Stomach (tissue), 4 donors: ENCODE results near the gene OSCAR.
"Not testable (repeated sequence)": the region's sequence is repeated elsewhere in the genome, so short reads cannot be mapped to it uniquely, and the experiment has no call there.

Experiments used
- CTCF ChIP-seq, 7 experiments: fragments of 450-650 bp in 4 of 7; fragments of 200-600 bp in 3 of 7; sonication (generic) in 3 of 7; IDR thresholded peaks; one replicate each; pipeline ENCODE4 v1.5.1; 2016 to 2019; ENCODE audit warnings: antibody characterized with exemption in 7 of 7, control low read depth in 2 of 7, mild to moderate bottlenecking in 1 of 7
- POLR2A ChIP-seq, 4 donors: fragments of 450-650 bp; IDR thresholded peaks; one replicate each; pipeline ENCODE4 v1.6.1; 2016; ENCODE audit warnings: antibody characterized with exemption in 4 of 4, control low read depth in 2 of 4, mild to moderate bottlenecking in 1 of 4, moderate library complexity in 1 of 4
- POLR2AphosphoS5 ChIP-seq, 3 donors: sonication (generic); formaldehyde crosslinking; IDR thresholded peaks; one replicate each; pipeline ENCODE4 v1.6.1; 2016; ENCODE audit warnings: antibody characterized with exemption in 3 of 3

GRCh38 chr19:54099903-54100255 lies 724 bp downstream of the OSCAR start:
- not testable (repeated sequence) for TF ChIP-seq CTCF, POLR2A, POLR2AphosphoS5 (IDR thresholded peaks at IDR 0.05)
